SK-N-SH (cell line): ENCODE measurements around the gene NOC2L. TPM values are rescaled to one million over a fixed set of nuclear protein-coding genes. Genes with fewer than 3 reads are reported as not detected.

Experiments used
- CTCF ChIA-PET: fragments of 300-600, 350-600 bp; formaldehyde crosslinking; extraction: SDS; loops from one replicate; lab custom pipeline; 2021; lab: Yijun Ruan, JAX
- POLR2A ChIA-PET: fragments of 350-600 bp; sonication (Branson Sonifier 250); formaldehyde crosslinking; extraction: SDS; loops from one replicate; lab custom pipeline; 2020; ENCODE audit warnings: antibody characterized with exemption, inconsistent platforms; lab: Yijun Ruan, JAX
- DNase-seq: peaks from one replicate; pipeline ENCODE4 v3.0.0; 2012
- H2AFZ ChIP-seq: fragments of 200-600 bp; sonication (generic); 2 replicates; pipeline ENCODE4 v1.8.1; 2016; ENCODE audit warnings: antibody characterized with exemption, mild to moderate bottlenecking, low read depth
- H3F3A ChIP-seq: fragments of 200-600 bp; sonication (generic); replicated peaks from 2 replicates; pipeline ENCODE3; 2016; ENCODE audit warnings: antibody characterized with exemption, mild to moderate bottlenecking; ENCODE audit not compliant: insufficient read depth
- H3K27ac ChIP-seq, 2 experiments: fragments of 200-500 bp in 1 of 2; fragments of 200-600 bp in 1 of 2; sonication (Bioruptor generic) in 1 of 2; sonication (generic), shearing (Covaris generic) in 1 of 2; 2 replicates each; pipeline versions ENCODE4 v1.5.1 to v1.6.1; 2014 to 2016; ENCODE audit warnings: low read depth in 2 of 2, inconsistent platforms in 1 of 2, low read length in 1 of 2, mild to moderate bottlenecking in 1 of 2, mixed read lengths in 1 of 2
- H3K27me3 ChIP-seq: fragments of 200-600 bp; sonication (generic), shearing (Covaris generic); 2 replicates; pipeline ENCODE4 v1.6.1; 2016; ENCODE audit warnings: mixed run types; ENCODE audit not compliant: insufficient read depth
- H3K36me3 ChIP-seq, 2 experiments: fragments of 200-500 bp in 1 of 2; fragments of 200-600 bp in 1 of 2; sonication (Bioruptor generic) in 1 of 2; sonication (generic) in 1 of 2; replicated peaks in 1 of 2; 2 replicates each; pipeline versions ENCODE3 to v1.5.1; 2014 to 2016; ENCODE audit warnings: low read length in 1 of 2, mild to moderate bottlenecking in 1 of 2; ENCODE audit not compliant: insufficient read depth in 2 of 2, control insufficient read depth in 1 of 2
- H3K4me1 ChIP-seq, 2 experiments: fragments of 200-500 bp in 1 of 2; fragments of 200-600 bp in 1 of 2; sonication (Bioruptor generic) in 1 of 2; sonication (generic), shearing (Covaris generic) in 1 of 2; 2 replicates each; pipeline versions ENCODE4 v1.5.1 to v1.6.1; 2014 to 2016; ENCODE audit warnings: low read depth in 1 of 2, low read length in 1 of 2, mixed run types in 1 of 2; ENCODE audit not compliant: insufficient read depth in 2 of 2, control insufficient read depth in 1 of 2
- H3K4me2 ChIP-seq: fragments of 200-600 bp; sonication (generic), shearing (Covaris generic); 2 replicates; pipeline ENCODE4 v1.6.1; 2017; ENCODE audit warnings: mixed run types
- H3K4me3 ChIP-seq, 2 experiments: fragments of 200-500 bp in 1 of 2; fragments of 200-600 bp in 1 of 2; sonication (Bioruptor generic) in 1 of 2; sonication (generic), shearing (Covaris generic) in 1 of 2; 2 replicates each; pipeline versions ENCODE4 v1.5.1 to v1.8.1; 2014 to 2016; ENCODE audit warnings: low read depth in 2 of 2, inconsistent platforms in 1 of 2, low read length in 1 of 2, mild to moderate bottlenecking in 1 of 2, mixed read lengths in 1 of 2, moderate library complexity in 1 of 2
- H3K79me2 ChIP-seq: fragments of 200-600 bp; sonication (generic); 2 replicates; pipeline ENCODE4 v1.8.1; 2017; ENCODE audit warnings: mild to moderate bottlenecking; ENCODE audit not compliant: insufficient read depth
- H3K9ac ChIP-seq: fragments of 200-600 bp; sonication (generic); 2 replicates; pipeline ENCODE4 v1.6.1; 2017; ENCODE audit warnings: mixed run types
- H3K9me2 ChIP-seq: fragments of 200-600 bp; sonication (generic); 2 replicates; pipeline ENCODE4 v1.6.1; 2017; ENCODE audit warnings: mixed run types
- H3K9me3 ChIP-seq: fragments of 200-600 bp; sonication (generic); 2 replicates; pipeline ENCODE4 v1.6.1; 2017; ENCODE audit warnings: mixed run types, mild to moderate bottlenecking, moderate library complexity
- H4K20me1 ChIP-seq: fragments of 200-600 bp; sonication (generic); 2 replicates; pipeline ENCODE4 v1.6.1; 2017; ENCODE audit warnings: mild to moderate bottlenecking, mixed run types; ENCODE audit not compliant: insufficient read depth
- CHD2 ChIP-seq: fragments of 150-350 bp; IDR thresholded peaks from 2 replicates; pipeline ENCODE4 v1.6.1; 2018; ENCODE audit warnings: low read length; ENCODE audit not compliant: partially characterized antibody
- FOXJ3 ChIP-seq: sonication (generic); formaldehyde crosslinking; IDR thresholded peaks from 2 replicates; pipeline ENCODE4 v1.5.1; 2020; ENCODE audit warnings: mild to moderate bottlenecking, missing genetic modification reagents
- FOXM1 ChIP-seq: IDR thresholded peaks from 2 replicates; pipeline ENCODE4 v1.4.0; 2012; ENCODE audit warnings: low read depth, mild to moderate bottlenecking
- GABPA ChIP-seq: IDR thresholded peaks from 2 replicates; pipeline ENCODE4 v1.4.0; 2012; ENCODE audit warnings: low read depth, mild to moderate bottlenecking
- GATA2 ChIP-seq: sonication (generic); formaldehyde crosslinking; IDR thresholded peaks from 2 replicates; pipeline ENCODE4 v1.5.0; 2020; ENCODE audit warnings: mild to moderate bottlenecking, missing genetic modification reagents
- JUND ChIP-seq: IDR thresholded peaks from 2 replicates; pipeline ENCODE4 v1.4.0; 2012
- MEF2A ChIP-seq: IDR thresholded peaks from 2 replicates; pipeline ENCODE4 v1.4.0; 2012; ENCODE audit warnings: low read depth, borderline replicate concordance
- NRF1 ChIP-seq: IDR thresholded peaks from 2 replicates; pipeline ENCODE4 v1.6.1; 2012; ENCODE audit warnings: low read depth, mild to moderate bottlenecking, low read length
- RCOR1 ChIP-seq: fragments of 150-350 bp; IDR thresholded peaks from 2 replicates; pipeline ENCODE4 v1.6.1; 2017; ENCODE audit warnings: antibody characterized with exemption, low read length
- RFX5 ChIP-seq: IDR thresholded peaks from 2 replicates; pipeline ENCODE4 v1.6.1; 2012; ENCODE audit warnings: mild to moderate bottlenecking, improper control_type of control experiment, low read length
- SIN3A ChIP-seq: IDR thresholded peaks from 2 replicates; pipeline ENCODE4 v1.6.1; 2012; ENCODE audit warnings: low read depth, mild to moderate bottlenecking, low read length, moderate library complexity, borderline replicate concordance
- TCF12 ChIP-seq: IDR thresholded peaks from 2 replicates; pipeline ENCODE4 v1.4.0; 2012
- TEAD4 ChIP-seq: IDR thresholded peaks from 2 replicates; pipeline ENCODE4 v1.4.0; 2012; ENCODE audit warnings: mild to moderate bottlenecking, borderline replicate concordance; ENCODE audit not compliant: insufficient read depth
- WGBS: methylation state at CpG from one replicate; pipeline ENCODE4 v1.1.6; 2017; ENCODE audit warnings: low lambda C conversion rate; 5-methylcytosine and 5-hydroxymethylcytosine counted together
- polyA plus RNA-seq, 3 experiments: library from polyadenylated mRNA; depleted of rRNA; stranded (reverse); fragments of >200 nt; gene quantifications; 2 replicates each; pipeline ENCODE4 v1.2.3, GENCODE V29; 2012
- TF ChIP-seq, protein P1 (sequence below): IDR thresholded peaks from 2 replicates; pipeline ENCODE4 v1.4.0; 2012; ENCODE audit warnings: low read depth, borderline replicate concordance
- TF ChIP-seq, protein P2 (sequence below): fragments of 200-600 bp; sonication (generic); IDR thresholded peaks from 2 replicates; pipeline ENCODE4 v1.6.1; 2017; ENCODE audit warnings: antibody characterized with exemption, mild to moderate bottlenecking, moderate library complexity
- TF ChIP-seq, protein P3 (sequence below): IDR thresholded peaks from 2 replicates; pipeline ENCODE4 v1.4.0; 2012; ENCODE audit warnings: low read depth, borderline replicate concordance
- TF ChIP-seq, protein P4 (sequence below): IDR thresholded peaks from 2 replicates; pipeline ENCODE4 v1.6.1; 2012; ENCODE audit warnings: mild to moderate bottlenecking, low read depth, low read length, moderate library complexity

Gene NOC2L
- polyA plus RNA-seq, 1 of the 3 experiments (the other 2 are of a cell fraction), result 124 TPM

DNA sequence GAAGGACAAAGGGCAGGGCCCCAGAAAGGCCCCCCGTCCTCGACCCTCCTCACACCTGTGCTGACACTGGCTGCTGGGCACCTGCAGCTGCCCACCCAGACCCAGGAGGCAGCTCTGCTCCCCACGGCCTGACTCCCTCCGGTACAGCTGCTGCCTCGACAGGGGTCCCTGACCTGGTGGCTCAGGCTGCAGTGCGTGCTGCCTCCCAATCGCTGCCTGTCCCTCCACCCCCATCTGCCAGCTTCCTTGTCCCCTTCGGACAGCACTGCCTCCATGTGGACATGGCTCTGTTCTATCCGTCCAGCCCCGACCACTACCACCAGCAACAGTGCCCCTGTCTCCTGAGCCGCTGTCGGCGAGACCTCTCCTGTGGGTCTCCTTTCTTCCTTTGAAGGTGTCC is 4.1 kb downstream of the NOC2L start:
- H3K27ac ChIP-seq, result no peak overlapping the region
- no peaks in the 10 kb centered on the region for H3K9me3 ChIP-seq
- no peak for TF ChIP-seq SIN3A
- no peak for TF ChIP-seq TEAD4
- TF ChIP-seq GABPA, result no peak
- TF ChIP-seq, protein P1, sequence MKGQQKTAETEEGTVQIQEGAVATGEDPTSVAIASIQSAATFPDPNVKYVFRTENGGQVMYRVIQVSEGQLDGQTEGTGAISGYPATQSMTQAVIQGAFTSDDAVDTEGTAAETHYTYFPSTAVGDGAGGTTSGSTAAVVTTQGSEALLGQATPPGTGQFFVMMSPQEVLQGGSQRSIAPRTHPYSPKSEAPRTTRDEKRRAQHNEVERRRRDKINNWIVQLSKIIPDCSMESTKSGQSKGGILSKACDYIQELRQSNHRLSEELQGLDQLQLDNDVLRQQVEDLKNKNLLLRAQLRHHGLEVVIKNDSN, result no peak
- TF ChIP-seq, protein P2, sequence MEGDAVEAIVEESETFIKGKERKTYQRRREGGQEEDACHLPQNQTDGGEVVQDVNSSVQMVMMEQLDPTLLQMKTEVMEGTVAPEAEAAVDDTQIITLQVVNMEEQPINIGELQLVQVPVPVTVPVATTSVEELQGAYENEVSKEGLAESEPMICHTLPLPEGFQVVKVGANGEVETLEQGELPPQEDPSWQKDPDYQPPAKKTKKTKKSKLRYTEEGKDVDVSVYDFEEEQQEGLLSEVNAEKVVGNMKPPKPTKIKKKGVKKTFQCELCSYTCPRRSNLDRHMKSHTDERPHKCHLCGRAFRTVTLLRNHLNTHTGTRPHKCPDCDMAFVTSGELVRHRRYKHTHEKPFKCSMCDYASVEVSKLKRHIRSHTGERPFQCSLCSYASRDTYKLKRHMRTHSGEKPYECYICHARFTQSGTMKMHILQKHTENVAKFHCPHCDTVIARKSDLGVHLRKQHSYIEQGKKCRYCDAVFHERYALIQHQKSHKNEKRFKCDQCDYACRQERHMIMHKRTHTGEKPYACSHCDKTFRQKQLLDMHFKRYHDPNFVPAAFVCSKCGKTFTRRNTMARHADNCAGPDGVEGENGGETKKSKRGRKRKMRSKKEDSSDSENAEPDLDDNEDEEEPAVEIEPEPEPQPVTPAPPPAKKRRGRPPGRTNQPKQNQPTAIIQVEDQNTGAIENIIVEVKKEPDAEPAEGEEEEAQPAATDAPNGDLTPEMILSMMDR, result no peak
- no peak for TF ChIP-seq GATA2 (CRISPR knock-in tag)
- TF ChIP-seq RFX5, result no peak
- no peak for TF ChIP-seq FOXJ3 (CRISPR knock-in tag)
- no peak for TF ChIP-seq RCOR1
- TF ChIP-seq FOXM1, result no peak
- TF ChIP-seq, protein P3, sequence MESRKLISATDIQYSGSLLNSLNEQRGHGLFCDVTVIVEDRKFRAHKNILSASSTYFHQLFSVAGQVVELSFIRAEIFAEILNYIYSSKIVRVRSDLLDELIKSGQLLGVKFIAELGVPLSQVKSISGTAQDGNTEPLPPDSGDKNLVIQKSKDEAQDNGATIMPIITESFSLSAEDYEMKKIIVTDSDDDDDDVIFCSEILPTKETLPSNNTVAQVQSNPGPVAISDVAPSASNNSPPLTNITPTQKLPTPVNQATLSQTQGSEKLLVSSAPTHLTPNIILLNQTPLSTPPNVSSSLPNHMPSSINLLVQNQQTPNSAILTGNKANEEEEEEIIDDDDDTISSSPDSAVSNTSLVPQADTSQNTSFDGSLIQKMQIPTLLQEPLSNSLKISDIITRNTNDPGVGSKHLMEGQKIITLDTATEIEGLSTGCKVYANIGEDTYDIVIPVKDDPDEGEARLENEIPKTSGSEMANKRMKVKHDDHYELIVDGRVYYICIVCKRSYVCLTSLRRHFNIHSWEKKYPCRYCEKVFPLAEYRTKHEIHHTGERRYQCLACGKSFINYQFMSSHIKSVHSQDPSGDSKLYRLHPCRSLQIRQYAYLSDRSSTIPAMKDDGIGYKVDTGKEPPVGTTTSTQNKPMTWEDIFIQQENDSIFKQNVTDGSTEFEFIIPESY, result no peak
- no peak for TF ChIP-seq CHD2
- no peak for TF ChIP-seq TCF12
- TF ChIP-seq, protein P4, sequence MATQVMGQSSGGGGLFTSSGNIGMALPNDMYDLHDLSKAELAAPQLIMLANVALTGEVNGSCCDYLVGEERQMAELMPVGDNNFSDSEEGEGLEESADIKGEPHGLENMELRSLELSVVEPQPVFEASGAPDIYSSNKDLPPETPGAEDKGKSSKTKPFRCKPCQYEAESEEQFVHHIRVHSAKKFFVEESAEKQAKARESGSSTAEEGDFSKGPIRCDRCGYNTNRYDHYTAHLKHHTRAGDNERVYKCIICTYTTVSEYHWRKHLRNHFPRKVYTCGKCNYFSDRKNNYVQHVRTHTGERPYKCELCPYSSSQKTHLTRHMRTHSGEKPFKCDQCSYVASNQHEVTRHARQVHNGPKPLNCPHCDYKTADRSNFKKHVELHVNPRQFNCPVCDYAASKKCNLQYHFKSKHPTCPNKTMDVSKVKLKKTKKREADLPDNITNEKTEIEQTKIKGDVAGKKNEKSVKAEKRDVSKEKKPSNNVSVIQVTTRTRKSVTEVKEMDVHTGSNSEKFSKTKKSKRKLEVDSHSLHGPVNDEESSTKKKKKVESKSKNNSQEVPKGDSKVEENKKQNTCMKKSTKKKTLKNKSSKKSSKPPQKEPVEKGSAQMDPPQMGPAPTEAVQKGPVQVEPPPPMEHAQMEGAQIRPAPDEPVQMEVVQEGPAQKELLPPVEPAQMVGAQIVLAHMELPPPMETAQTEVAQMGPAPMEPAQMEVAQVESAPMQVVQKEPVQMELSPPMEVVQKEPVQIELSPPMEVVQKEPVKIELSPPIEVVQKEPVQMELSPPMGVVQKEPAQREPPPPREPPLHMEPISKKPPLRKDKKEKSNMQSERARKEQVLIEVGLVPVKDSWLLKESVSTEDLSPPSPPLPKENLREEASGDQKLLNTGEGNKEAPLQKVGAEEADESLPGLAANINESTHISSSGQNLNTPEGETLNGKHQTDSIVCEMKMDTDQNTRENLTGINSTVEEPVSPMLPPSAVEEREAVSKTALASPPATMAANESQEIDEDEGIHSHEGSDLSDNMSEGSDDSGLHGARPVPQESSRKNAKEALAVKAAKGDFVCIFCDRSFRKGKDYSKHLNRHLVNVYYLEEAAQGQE, result no peak
- TF ChIP-seq JUND, result no peak
- TF ChIP-seq NRF1, result no peak
- TF ChIP-seq MEF2A, result no peak
- H3K4me3 ChIP-seq, result no peak overlapping the region
- peaks cover 4 to 9% of the 10 kb centered on the region in 2 experiments; a peak in 2 of 4 replicates for H3K4me1 ChIP-seq
- H3F3A ChIP-seq, result no peaks in the 10 kb centered on the region
- peaks cover 21% of the 10 kb centered on the region for H3K79me2 ChIP-seq
- H3K27me3 ChIP-seq, result no peaks in the 10 kb centered on the region
- no peak for DNase-seq
- 0 out of 2 replicates have a peak, but pooled peaks cover 9% of the 10 kb centered on the region for H4K20me1 ChIP-seq
- peaks cover 0 to 70% of the 10 kb centered on the region in 2 experiments for H3K36me3 ChIP-seq
- WGBS, result 93% methylated on average over 10 of the region's 13 CpGs
- H3K9ac ChIP-seq, result no peak overlapping the region
- ChIA-PET POLR2A (no interaction called here), CTCF (interaction anchor here (0.6 to 1.1 kb wide), 2 partner anchors 16 to 50 kb away, joined by 3 read pairs; no protein-coding TSS in a partner anchor)
- H3K9me2 ChIP-seq, result no peaks in the 10 kb centered on the region
- H3K4me2 ChIP-seq, result no peak overlapping the region
- no peak overlapping the region for H2AFZ ChIP-seq
